Upper lobe of left lung (tissue), 4 donors: ENCODE measurements around the gene CTDP1.

Experiments
- CTCF ChIP-seq, 6 experiments: fragments of 450-650 bp in 4 of 6; fragments of 200-600 bp in 2 of 6; sonication (generic) in 2 of 6; IDR thresholded peaks; one replicate each; pipeline ENCODE4 v1.5.1; 2016 to 2019; ENCODE audit warnings: antibody characterized with exemption in 6 of 6
- EP300 ChIP-seq, 4 donors: sonication (generic); formaldehyde crosslinking; IDR thresholded peaks; one replicate each; pipeline ENCODE4 v1.5.1; 2017; ENCODE audit warnings: antibody characterized with exemption in 4 of 4, control low read depth in 2 of 4
- POLR2A ChIP-seq, 4 donors: fragments of 450-650 bp; IDR thresholded peaks; one replicate each; pipeline ENCODE4 v1.5.1; 2016 to 2017; ENCODE audit warnings: antibody characterized with exemption in 4 of 4, mild to moderate bottlenecking in 2 of 4
- POLR2AphosphoS5 ChIP-seq, 2 donors: sonication (generic); formaldehyde crosslinking; IDR thresholded peaks; one replicate each; pipeline ENCODE4 v1.5.1; 2017; ENCODE audit warnings: antibody characterized with exemption in 2 of 2

DNA sequence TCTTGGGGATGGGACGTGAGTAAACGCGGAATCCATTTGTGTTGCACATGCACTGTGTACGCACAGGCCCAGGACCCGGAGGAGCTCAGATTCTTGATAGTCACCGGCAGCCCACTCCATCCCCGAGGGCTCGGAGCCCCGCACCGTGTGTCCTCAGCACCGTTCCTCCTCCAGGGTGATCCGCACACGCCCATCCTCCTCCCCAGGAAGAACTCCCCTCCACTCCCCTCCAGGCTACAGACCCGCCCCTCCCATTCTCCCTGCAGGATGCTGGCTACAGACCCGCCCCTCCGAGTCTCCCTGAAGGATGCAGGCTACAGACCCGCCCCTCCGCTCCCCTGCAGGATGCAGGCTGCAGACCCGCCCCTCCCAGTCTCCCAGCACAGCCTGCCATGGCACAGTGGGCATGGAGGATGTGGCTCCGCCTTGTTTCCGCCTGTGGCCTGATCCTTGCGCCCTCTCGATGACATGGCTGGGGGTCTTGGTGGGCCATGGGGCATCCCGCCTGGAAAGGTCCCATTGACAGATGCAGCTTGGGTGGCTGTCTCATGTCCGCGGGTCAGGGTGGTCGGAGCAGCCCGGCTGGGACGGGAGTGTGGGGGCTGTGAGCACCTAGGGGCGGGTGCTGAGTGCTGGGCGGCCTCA, 14.1 kb downstream of the CTDP1 start:
- TF ChIP-seq POLR2AphosphoS5 (IDR thresholded peaks at IDR 0.05) (no peak), CTCF (IDR thresholded peaks at IDR 0.05) (no peak), POLR2A (IDR thresholded peaks at IDR 0.05) (no peak), EP300 (IDR thresholded peaks at IDR 0.05) (no peak)
